A549 (cell line): ENCODE results near the gene ZNF20. TPM values are rescaled to one million over a fixed set of nuclear protein-coding genes. Genes with fewer than 3 reads are reported as not detected.

ENCODE experiments used
- ATAC-seq, 2 experiments: fragments of 200-7000 bp in 1 of 2; fragments of >200 bp in 1 of 2; cut with Nextera tagmentation in 1 of 2; cut with Tn5 transposase in 1 of 2; 3 replicates each; pipeline versions ENCODE4 v1.8.0 to v1.9.1; 2018 to 2020; ENCODE audit warnings: mild to moderate bottlenecking in 1 of 2, moderate library complexity in 1 of 2
- CTCF ChIA-PET: fragments of 300-600 bp; sonication (Branson Sonifier 250); formaldehyde crosslinking; extraction: SDS; loops from one replicate; lab custom pipeline; 2021; ENCODE audit warnings: antibody characterized with exemption, inconsistent platforms; lab: Yijun Ruan, JAX
- POLR2A ChIA-PET: fragments of 350-600 bp; formaldehyde crosslinking; extraction: SDS; loops from one replicate; lab custom pipeline; 2021; ENCODE audit warnings: antibody characterized with exemption, inconsistent platforms; lab: Yijun Ruan, JAX
- DNase-seq, 2 experiments: peaks; one replicate each; pipeline versions ENCODE4 v3.0.0 to v3.0.0-alpha.2; 2011 to 2016; ENCODE audit warnings: low read depth in 1 of 2, low spot score in 1 of 2
- FAIRE-seq: peaks from 2 replicates; lab custom pipeline; 2011; peaks lifted over from hg19 to GRCh38; lab: Jason Lieb, UNC
- H3K27ac ChIP-seq, 2 experiments: fragments of >200 bp; sonication (Bioruptor Twin); formaldehyde crosslinking; 3 replicates each; pipeline ENCODE4 v1.5.1; 2016 to 2017
- H3K4me1 ChIP-seq: fragments of >200 bp; sonication (Bioruptor Twin); formaldehyde crosslinking; 3 replicates; pipeline ENCODE4 v1.6.1; 2016
- H3K4me2 ChIP-seq: fragments of >200 bp; sonication (Bioruptor Twin); formaldehyde crosslinking; 3 replicates; pipeline ENCODE4 v1.6.1; 2016
- H3K4me3 ChIP-seq: fragments of >200 bp; sonication (Bioruptor Twin); formaldehyde crosslinking; 3 replicates; pipeline ENCODE4 v1.5.1; 2016
- H3K9me3 ChIP-seq: fragments of >200 bp; sonication (Bioruptor Twin); formaldehyde crosslinking; 3 replicates; pipeline ENCODE4 v1.6.1; 2016
- CHD2 ChIP-seq: fragments of 150-350 bp; IDR thresholded peaks from 2 replicates; pipeline ENCODE4 v1.6.1; 2014; ENCODE audit warnings: low read length; ENCODE audit not compliant: partially characterized antibody
- FOSB ChIP-seq: fragments of 250-450 bp; sonication (Bioruptor Pico); IDR thresholded peaks from 2 replicates; pipeline ENCODE4 v1.5.0; 2020; ENCODE audit warnings: mild to moderate bottlenecking, moderate library complexity
- FOSL2 ChIP-seq, 2 experiments: fragments of 450-650 bp in 1 of 2; fragments of >200 bp in 1 of 2; sonication (Bioruptor Twin) in 1 of 2; formaldehyde crosslinking; IDR thresholded peaks; 2 replicates each; pipeline versions ENCODE4 v1.5.0 to v1.6.1; 2016 to 2020; ENCODE audit warnings: mild to moderate bottlenecking in 1 of 2, moderate library complexity in 1 of 2
- GATA3 ChIP-seq: IDR thresholded peaks from 2 replicates; pipeline ENCODE4 v1.6.1; 2012; ENCODE audit warnings: borderline replicate concordance
- HOXA7 ChIP-seq: fragments of 250-450 bp; sonication (Bioruptor Pico); IDR thresholded peaks from 2 replicates; pipeline ENCODE4 v1.5.0; 2020; ENCODE audit warnings: mild to moderate bottlenecking, moderate library complexity
- MAZ ChIP-seq: fragments of 150-350 bp; IDR thresholded peaks from 2 replicates; pipeline ENCODE4 v1.6.1; 2014; ENCODE audit warnings: antibody characterized with exemption, low read depth, low read length, borderline replicate concordance
- MYC ChIP-seq: IDR thresholded peaks from 2 replicates; pipeline ENCODE4 v1.6.1; 2012; ENCODE audit warnings: mild to moderate bottlenecking, inconsistent platforms, low read length, improper control_type of control experiment, borderline replicate concordance
- NR3C1 ChIP-seq: fragments of >200 bp; sonication (Bioruptor Twin); formaldehyde crosslinking; IDR thresholded peaks from 3 replicates; pipeline ENCODE4 v1.6.1; 2017
- RARB ChIP-seq: fragments of 250-450 bp; sonication (Bioruptor Pico); IDR thresholded peaks from 2 replicates; pipeline ENCODE4 v1.8.0; 2021; ENCODE audit warnings: mild to moderate bottlenecking, moderate library complexity
- SREBF2 ChIP-seq: fragments of 450-650 bp; IDR thresholded peaks from 2 replicates; pipeline ENCODE4 v1.6.1; 2014; ENCODE audit warnings: mild to moderate bottlenecking, moderate library complexity
- WGBS: methylation state at CpG from one replicate; pipeline ENCODE4 v1.1.6; 2017; ENCODE audit errors: missing lambda C conversion rate; 5-methylcytosine and 5-hydroxymethylcytosine counted together
- polyA plus RNA-seq, 4 experiments: library from polyadenylated mRNA; depleted of rRNA in 3 of 4; stranded (reverse); fragments of >200 nt; fragmentation: RNase III in 1 of 4; extraction: RNeasy Plus Mini Kit Qiagen cat#74134 plus additional on column Dnase treatment in 1 of 4; gene quantifications; 2 replicates in 3 of 4; 3 replicates in 1 of 4; pipeline ENCODE4 v1.2.3, GENCODE V29; 2011 to 2017
- TF ChIP-seq, protein P1 (sequence below): IDR thresholded peaks from 2 replicates; pipeline ENCODE4 v1.6.1; 2012
- TF ChIP-seq, protein P2 (sequence below): fragments of >200 bp; sonication (Bioruptor Twin); formaldehyde crosslinking; IDR thresholded peaks from 3 replicates; pipeline ENCODE4 v1.5.1; 2016
- TF ChIP-seq, protein P3 (sequence below): fragments of >200 bp; sonication (Bioruptor Twin); formaldehyde crosslinking; IDR thresholded peaks from 2 replicates; pipeline ENCODE4 v1.6.1; 2016
- TF ChIP-seq, protein P4 (sequence below): fragments of 450-650 bp; IDR thresholded peaks from 2 replicates; pipeline ENCODE4 v1.6.1; 2014; ENCODE audit warnings: antibody characterized with exemption
- TF ChIP-seq, protein P5 (sequence below): IDR thresholded peaks from 2 replicates; pipeline ENCODE4 v1.6.1; 2012
- TF ChIP-seq, protein P6 (sequence below): fragments of 200-600 bp; sonication (generic); IDR thresholded peaks from 2 replicates; pipeline ENCODE4 v1.6.1; 2016; ENCODE audit warnings: antibody characterized with exemption, mild to moderate bottlenecking, moderate library complexity

The ZNF20 gene
- polyA plus RNA-seq, 2 of the 4 experiments (the other 2 are of a cell fraction) = 0.34 to 0.37 TPM

DNA sequence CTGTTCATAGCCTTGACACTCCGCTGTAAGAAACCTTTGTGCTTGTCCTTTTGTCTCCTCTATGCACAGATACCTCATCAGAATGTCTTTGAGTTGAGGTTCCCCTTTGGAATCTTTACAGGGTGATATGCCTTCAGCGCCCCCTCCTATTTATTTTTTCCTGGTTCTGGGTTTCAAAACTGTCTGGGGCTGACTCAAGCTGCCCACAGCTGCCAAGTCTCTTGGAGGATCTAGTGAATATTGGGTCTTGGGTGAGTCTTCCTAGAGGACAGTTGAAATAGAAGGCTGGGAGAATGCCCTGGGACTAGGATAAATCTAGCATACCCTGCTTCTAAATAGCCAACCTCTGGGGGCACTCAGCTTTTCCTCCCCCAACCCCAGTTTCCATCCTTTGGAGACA lies 23.7 kb upstream of the ZNF20 start:
- FAIRE-seq (no peak), DNase-seq (no peak), ATAC-seq (no peak)
- H3K4me3 ChIP-seq = peak overlapping the region; percentile 76
- ChIA-PET POLR2A (no interaction called here), CTCF (no interaction called here)
- no peaks in the 10 kb centered on the region for H3K4me1 ChIP-seq
- WGBS = 34% methylated on average over 2 of the region's 2 CpGs
- peak overlapping the region; percentile 48 for H3K4me2 ChIP-seq
- peaks cover 3% of the 10 kb centered on the region; the same call in 1 of the 3 replicates for H3K9me3 ChIP-seq
- TF ChIP-seq, protein P1, sequence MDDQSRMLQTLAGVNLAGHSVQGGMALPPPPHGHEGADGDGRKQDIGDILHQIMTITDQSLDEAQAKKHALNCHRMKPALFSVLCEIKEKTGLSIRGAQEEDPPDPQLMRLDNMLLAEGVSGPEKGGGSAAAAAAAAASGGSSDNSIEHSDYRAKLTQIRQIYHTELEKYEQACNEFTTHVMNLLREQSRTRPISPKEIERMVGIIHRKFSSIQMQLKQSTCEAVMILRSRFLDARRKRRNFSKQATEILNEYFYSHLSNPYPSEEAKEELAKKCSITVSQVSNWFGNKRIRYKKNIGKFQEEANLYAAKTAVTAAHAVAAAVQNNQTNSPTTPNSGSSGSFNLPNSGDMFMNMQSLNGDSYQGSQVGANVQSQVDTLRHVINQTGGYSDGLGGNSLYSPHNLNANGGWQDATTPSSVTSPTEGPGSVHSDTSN = no peak
- no peak for TF ChIP-seq FOSL2 (IDR thresholded peaks at IDR 0.05)
- TF ChIP-seq FOSL2 (CRISPR knock-in tag; IDR thresholded peaks at IDR 0.05) = no peak
- TF ChIP-seq, protein P2, sequence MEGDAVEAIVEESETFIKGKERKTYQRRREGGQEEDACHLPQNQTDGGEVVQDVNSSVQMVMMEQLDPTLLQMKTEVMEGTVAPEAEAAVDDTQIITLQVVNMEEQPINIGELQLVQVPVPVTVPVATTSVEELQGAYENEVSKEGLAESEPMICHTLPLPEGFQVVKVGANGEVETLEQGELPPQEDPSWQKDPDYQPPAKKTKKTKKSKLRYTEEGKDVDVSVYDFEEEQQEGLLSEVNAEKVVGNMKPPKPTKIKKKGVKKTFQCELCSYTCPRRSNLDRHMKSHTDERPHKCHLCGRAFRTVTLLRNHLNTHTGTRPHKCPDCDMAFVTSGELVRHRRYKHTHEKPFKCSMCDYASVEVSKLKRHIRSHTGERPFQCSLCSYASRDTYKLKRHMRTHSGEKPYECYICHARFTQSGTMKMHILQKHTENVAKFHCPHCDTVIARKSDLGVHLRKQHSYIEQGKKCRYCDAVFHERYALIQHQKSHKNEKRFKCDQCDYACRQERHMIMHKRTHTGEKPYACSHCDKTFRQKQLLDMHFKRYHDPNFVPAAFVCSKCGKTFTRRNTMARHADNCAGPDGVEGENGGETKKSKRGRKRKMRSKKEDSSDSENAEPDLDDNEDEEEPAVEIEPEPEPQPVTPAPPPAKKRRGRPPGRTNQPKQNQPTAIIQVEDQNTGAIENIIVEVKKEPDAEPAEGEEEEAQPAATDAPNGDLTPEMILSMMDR = no peak
- no peak for TF ChIP-seq MYC
- TF ChIP-seq, protein P3, sequence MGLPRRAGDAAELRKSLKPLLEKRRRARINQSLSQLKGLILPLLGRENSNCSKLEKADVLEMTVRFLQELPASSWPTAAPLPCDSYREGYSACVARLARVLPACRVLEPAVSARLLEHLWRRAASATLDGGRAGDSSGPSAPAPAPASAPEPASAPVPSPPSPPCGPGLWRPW = no peak
- no peak for TF ChIP-seq FOSB (CRISPR knock-in tag)
- TF ChIP-seq, protein P4, sequence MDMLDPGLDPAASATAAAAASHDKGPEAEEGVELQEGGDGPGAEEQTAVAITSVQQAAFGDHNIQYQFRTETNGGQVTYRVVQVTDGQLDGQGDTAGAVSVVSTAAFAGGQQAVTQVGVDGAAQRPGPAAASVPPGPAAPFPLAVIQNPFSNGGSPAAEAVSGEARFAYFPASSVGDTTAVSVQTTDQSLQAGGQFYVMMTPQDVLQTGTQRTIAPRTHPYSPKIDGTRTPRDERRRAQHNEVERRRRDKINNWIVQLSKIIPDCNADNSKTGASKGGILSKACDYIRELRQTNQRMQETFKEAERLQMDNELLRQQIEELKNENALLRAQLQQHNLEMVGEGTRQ = no peak
- TF ChIP-seq, protein P5, sequence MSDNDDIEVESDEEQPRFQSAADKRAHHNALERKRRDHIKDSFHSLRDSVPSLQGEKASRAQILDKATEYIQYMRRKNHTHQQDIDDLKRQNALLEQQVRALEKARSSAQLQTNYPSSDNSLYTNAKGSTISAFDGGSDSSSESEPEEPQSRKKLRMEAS = no peak
- no peak for TF ChIP-seq MAZ
- H3K27ac ChIP-seq = no peak overlapping the region

DNA sequence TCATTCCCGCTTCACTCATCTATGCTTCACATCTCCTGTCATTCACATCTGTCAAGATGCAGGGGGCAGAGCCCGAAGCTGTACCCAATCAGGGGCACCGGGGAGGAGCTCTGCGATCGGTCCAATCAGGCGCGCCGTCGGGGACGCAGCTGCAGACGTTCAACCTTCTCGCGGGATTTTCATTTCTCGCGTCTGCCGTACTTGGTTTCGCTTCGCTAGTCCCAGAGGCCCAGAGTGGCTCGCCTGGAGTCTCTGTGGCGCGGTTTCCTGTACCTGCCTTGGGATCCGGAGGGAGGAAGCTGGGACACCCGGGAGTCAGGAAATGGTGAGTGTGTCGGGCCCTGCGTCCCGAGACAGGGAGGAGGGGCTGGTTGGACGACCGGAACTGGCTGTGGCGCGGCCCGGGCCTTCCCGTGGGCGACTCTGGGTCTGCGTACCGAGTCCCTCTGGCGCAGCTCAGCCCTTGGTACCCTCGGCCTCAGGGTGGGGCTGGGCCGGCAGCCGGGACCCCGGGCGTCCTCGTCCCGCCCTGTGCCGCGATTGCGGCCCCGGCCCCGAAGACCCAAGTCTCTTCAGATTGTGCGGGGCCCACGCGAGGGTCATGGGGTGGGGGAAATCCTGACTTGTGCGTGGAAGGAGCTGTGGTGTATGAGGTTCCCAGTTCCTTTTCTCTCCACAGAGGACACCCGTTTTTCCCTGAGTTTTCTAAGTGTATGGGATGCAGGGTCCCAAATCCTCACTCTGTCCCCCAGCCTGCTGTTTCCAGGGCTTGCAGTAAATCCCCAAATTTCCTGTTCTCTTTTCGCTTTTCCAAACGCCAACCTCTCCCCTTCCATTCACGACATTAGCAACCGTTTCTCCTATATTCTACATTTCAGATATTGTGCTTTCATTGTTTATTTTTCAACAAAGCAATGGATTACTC lies 23.0 kb upstream of the ZNF20 start, which contains the start of gene ZNF136:
Gene ZNF136 (plus strand): TSS at position 215 of the 925 bp plus-strand sequence. CDS start 108 bp downstream, at position 323.
- H3K9me3 ChIP-seq = peaks cover 3% of the 10 kb centered on the region; the same call in 1 of the 3 replicates
- FAIRE-seq = no peak
- peak within 1 kb of the TSS; percentile 70 to 85 for H3K27ac ChIP-seq
- CTCF ChIA-PET = no interaction called here
- peak; percentile 98 to 100 for ATAC-seq
- DNase-seq = peak; percentile 86 to 89
- 3% methylated on average over 16 of the region's 57 CpGs for WGBS
- peak within 1 kb of the TSS; percentile 48 for H3K4me2 ChIP-seq
- no peaks in the 10 kb centered on the region for H3K4me1 ChIP-seq
- TF ChIP-seq NR3C1 = no peak
- TF ChIP-seq HOXA7 = no peak
- TF ChIP-seq, protein P5 = no peak; the same call in 1 of the 2 replicates
- TF ChIP-seq CHD2 = peak; percentile 84
- TF ChIP-seq RARB = no peak
- TF ChIP-seq GATA3 = 0 out of 2 replicates have a peak, but pooled peaks have one; percentile 17
- no peak for TF ChIP-seq SREBF2
- TF ChIP-seq, protein P6, sequence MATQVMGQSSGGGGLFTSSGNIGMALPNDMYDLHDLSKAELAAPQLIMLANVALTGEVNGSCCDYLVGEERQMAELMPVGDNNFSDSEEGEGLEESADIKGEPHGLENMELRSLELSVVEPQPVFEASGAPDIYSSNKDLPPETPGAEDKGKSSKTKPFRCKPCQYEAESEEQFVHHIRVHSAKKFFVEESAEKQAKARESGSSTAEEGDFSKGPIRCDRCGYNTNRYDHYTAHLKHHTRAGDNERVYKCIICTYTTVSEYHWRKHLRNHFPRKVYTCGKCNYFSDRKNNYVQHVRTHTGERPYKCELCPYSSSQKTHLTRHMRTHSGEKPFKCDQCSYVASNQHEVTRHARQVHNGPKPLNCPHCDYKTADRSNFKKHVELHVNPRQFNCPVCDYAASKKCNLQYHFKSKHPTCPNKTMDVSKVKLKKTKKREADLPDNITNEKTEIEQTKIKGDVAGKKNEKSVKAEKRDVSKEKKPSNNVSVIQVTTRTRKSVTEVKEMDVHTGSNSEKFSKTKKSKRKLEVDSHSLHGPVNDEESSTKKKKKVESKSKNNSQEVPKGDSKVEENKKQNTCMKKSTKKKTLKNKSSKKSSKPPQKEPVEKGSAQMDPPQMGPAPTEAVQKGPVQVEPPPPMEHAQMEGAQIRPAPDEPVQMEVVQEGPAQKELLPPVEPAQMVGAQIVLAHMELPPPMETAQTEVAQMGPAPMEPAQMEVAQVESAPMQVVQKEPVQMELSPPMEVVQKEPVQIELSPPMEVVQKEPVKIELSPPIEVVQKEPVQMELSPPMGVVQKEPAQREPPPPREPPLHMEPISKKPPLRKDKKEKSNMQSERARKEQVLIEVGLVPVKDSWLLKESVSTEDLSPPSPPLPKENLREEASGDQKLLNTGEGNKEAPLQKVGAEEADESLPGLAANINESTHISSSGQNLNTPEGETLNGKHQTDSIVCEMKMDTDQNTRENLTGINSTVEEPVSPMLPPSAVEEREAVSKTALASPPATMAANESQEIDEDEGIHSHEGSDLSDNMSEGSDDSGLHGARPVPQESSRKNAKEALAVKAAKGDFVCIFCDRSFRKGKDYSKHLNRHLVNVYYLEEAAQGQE = peak; percentile 48
- peak within 1 kb of the TSS; percentile 76 for H3K4me3 ChIP-seq
- POLR2A ChIA-PET = interaction anchor here (0.5 to 0.7 kb wide), 2 partner anchors 11 to 132 kb away, joined by 3 read pairs; partner anchors contain the start of gene ZNF44
